Bronchial epithelial cell (primary cell): ENCODE measurements around the gene NOS3. TPM values are rescaled to one million over a fixed set of nuclear protein-coding genes. Genes with fewer than 3 reads are reported as not detected.

Experiments
- DNase-seq: peaks from one replicate; pipeline ENCODE4 v3.0.0-alpha.2; 2010; ENCODE audit warnings: low read depth
- FAIRE-seq: peaks from 2 replicates; lab custom pipeline; 2011; peaks lifted over from hg19 to GRCh38; lab: Jason Lieb, UNC
- H3K27me3 ChIP-seq: 2 replicates; pipeline ENCODE4 v1.5.1; 2011; ENCODE audit warnings: low read length; ENCODE audit not compliant: control insufficient read depth, insufficient read depth
- H3K36me3 ChIP-seq: 2 replicates; pipeline ENCODE4 v1.5.1; 2011; ENCODE audit warnings: low read length; ENCODE audit not compliant: control insufficient read depth, insufficient read depth
- H3K4me3 ChIP-seq: 2 replicates; pipeline ENCODE4 v1.5.1; 2011; ENCODE audit warnings: mild to moderate bottlenecking, low read depth, low read length, control low read depth
- CTCF ChIP-seq: IDR thresholded peaks from 2 replicates; pipeline ENCODE4 v1.5.1; 2011; ENCODE audit warnings: mild to moderate bottlenecking, moderate library complexity, low read length, control low read depth, inconsistent platforms; ENCODE audit not compliant: insufficient read depth, severe bottlenecking
- total RNA-seq: library from RNA; depleted of rRNA; stranded (reverse); fragments of >200 nt; gene quantifications from 2 replicates; pipeline ENCODE4 v1.2.1, GENCODE V29; 2014

Gene NOS3
- total RNA-seq, 1 donor from 2014 or later: under 0.01 TPM

- DNase-seq: no peak
- Histone ChIP-seq H3K4me3 (no peak overlapping the region), H3K27me3 (peaks cover 3% of the 10 kb centered on the region), H3K36me3 (no peaks in the 10 kb centered on the region)
- no peak for FAIRE-seq
- TF ChIP-seq CTCF: no peak
Measured at GRCh38 chr7:150954986-150955518, 35.8 kb upstream of the NOS3 start.

- Histone ChIP-seq H3K4me3 (no peak overlapping the region), H3K27me3 (peaks cover 3% of the 10 kb centered on the region), H3K36me3 (no peaks in the 10 kb centered on the region)
- FAIRE-seq (no peak), DNase-seq (no peak)
- TF ChIP-seq CTCF: no peak
Measured at GRCh38 chr7:150955519-150956394, 35.1 kb upstream of the NOS3 start.

GRCh38 chr7:150956395-150957132 lies 34.3 kb upstream of the NOS3 start:
- Histone ChIP-seq H3K27me3 (peaks cover 3% of the 10 kb centered on the region), H3K36me3 (no peaks in the 10 kb centered on the region), H3K4me3 (no peak overlapping the region)
- FAIRE-seq: no peak
- TF ChIP-seq CTCF: no peak
- DNase-seq: no peak

GRCh38 chr7:150957133-150958020 lies 33.4 kb upstream of the NOS3 start:
- peaks cover 3% of the 10 kb centered on the region for H3K27me3 ChIP-seq

More at GRCh38 chr7:150957133-150958020, 33.4 kb upstream of the NOS3 start:
- no peak for TF ChIP-seq CTCF
- no peak overlapping the region for H3K4me3 ChIP-seq
- FAIRE-seq: no peak
- DNase-seq: no peak
- no peaks in the 10 kb centered on the region for H3K36me3 ChIP-seq
